Stromal cell of bone marrow (primary cell): ENCODE measurements around the gene EFR3B.
"Not testable (repeated sequence)": the region's sequence is repeated elsewhere in the genome, so short reads cannot be mapped to it uniquely, and the experiment has no call there.

Experiments used
- DNase-seq: peaks from one replicate; pipeline ENCODE4 v3.0.0-alpha.2; 2012; ENCODE audit warnings: low read depth

The EFR3B gene

GRCh38 chr2:25041928-25042320 is at the start of gene EFR3B:
EFR3B (plus strand) TSS chr2:25042076; CDS start chr2:25042313, 237 bp downstream.
- peak; percentile 87 for DNase-seq

GRCh38 chr2:24993406-24994145 is 48.3 kb upstream of the EFR3B start:
- DNase-seq = no peak

- DNase-seq = no peak
Measured at GRCh38 chr2:24994146-24994724, 47.6 kb upstream of the EFR3B start.

- DNase-seq = not testable (repeated sequence)
Measured at GRCh38 chr2:24999097-24999496, 42.8 kb upstream of the EFR3B start.

- DNase-seq = no peak
Measured at GRCh38 chr2:25000036-25000435, 41.8 kb upstream of the EFR3B start.

GRCh38 chr2:25000503-25001324 is 41.2 kb upstream of the EFR3B start:
- no peak for DNase-seq

- no peak for DNase-seq
Measured at GRCh38 chr2:25001325-25001637, 40.6 kb upstream of the EFR3B start.

- DNase-seq = no peak
Measured at GRCh38 chr2:25002066-25002465, 39.8 kb upstream of the EFR3B start.

- DNase-seq = no peak
Measured at GRCh38 chr2:25009954-25010353, 31.9 kb upstream of the EFR3B start.

GRCh38 chr2:25011342-25011741 is 30.5 kb upstream of the EFR3B start:
- not testable (repeated sequence) for DNase-seq

GRCh38 chr2:25014631-25015030 is 27.2 kb upstream of the EFR3B start:
- DNase-seq = no peak

GRCh38 chr2:25018681-25019080 is 23.2 kb upstream of the EFR3B start:
- no peak for DNase-seq

GRCh38 chr2:25021791-25022362 is 20.0 kb upstream of the EFR3B start:
- no peak for DNase-seq

GRCh38 chr2:25023333-25023732 is 18.5 kb upstream of the EFR3B start:
- no peak for DNase-seq

- DNase-seq = no peak
Measured at GRCh38 chr2:25025229-25026007, 16.5 kb upstream of the EFR3B start.

- DNase-seq = no peak
Measured at GRCh38 chr2:25026008-25026530, 15.8 kb upstream of the EFR3B start.

- DNase-seq = no peak
Measured at GRCh38 chr2:25029183-25029554, 12.7 kb upstream of the EFR3B start.

GRCh38 chr2:25030702-25031101 is 11.2 kb upstream of the EFR3B start:
- no peak for DNase-seq

- DNase-seq = no peak
Measured at GRCh38 chr2:25032094-25032493, 9.8 kb upstream of the EFR3B start.

GRCh38 chr2:25032901-25033300 is 9.0 kb upstream of the EFR3B start:
- no peak for DNase-seq

- no peak for DNase-seq
Measured at GRCh38 chr2:25034081-25034480, 7.8 kb upstream of the EFR3B start.
